ENCODE results near the gene TMEM134. TPM values are rescaled to one million over a fixed set of nuclear protein-coding genes. Genes with fewer than 3 reads are reported as not detected.
"Not testable (repeated sequence)": the region's sequence is repeated elsewhere in the genome, so short reads cannot be mapped to it uniquely, and the experiment has no call there.

Gene TMEM134
- total RNA-seq, 1 experiment from 2014 or later, result 7.4 TPM

DNA sequence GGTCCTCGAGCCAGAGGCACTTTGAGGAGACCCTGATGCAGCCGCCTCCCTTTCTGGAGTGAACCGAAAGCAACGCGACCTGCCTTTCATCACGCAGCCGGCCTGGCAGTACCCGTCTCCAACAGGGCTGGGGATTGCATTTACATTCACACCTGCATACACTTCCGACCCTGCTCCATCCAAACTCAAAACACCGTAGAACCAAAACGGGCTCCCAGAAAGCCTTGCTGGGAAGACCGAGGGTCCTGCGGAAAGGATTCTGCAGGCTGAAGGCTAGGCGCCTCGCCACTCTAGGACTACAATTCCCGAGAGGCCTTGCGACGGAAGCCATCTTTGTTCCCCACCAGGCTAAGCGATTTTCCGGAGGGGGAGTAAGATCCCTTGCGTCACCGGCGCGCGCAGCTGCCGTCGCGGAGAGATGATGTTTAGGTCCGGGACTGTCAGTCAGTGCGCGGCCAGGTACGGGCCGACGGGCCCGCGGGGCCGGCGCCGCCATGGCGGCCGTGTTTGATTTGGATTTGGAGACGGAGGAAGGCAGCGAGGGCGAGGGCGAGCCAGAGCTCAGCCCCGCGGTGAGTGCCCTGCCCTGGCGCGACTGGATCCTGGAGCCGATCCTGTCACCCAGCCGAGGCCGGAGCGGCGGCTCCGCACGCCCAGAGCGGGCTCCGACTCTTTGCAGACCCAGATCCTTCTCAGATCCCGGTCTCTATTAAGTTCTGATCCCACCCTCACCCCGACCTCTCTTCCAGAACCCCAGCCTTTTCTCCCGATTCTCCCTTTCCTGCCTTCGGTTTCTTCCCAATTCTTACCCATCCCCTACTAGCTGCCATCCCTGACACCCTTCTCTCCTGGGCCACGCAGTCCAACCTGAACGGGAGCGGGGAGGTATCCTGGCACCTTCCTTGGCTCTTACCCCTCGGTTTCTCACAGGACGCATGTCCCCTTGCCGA lies 40.7 kb downstream of the TMEM134 start, which contains the start of gene RPS6KB2:
RPS6KB2 (plus strand) TSS at position 443 of the 950 bp plus-strand sequence; CDS start at position 495, 52 bp downstream.
- peak; percentile 93 for DNase-seq (ENCODE audit: extremely low read depth, low read depth)

DNA sequence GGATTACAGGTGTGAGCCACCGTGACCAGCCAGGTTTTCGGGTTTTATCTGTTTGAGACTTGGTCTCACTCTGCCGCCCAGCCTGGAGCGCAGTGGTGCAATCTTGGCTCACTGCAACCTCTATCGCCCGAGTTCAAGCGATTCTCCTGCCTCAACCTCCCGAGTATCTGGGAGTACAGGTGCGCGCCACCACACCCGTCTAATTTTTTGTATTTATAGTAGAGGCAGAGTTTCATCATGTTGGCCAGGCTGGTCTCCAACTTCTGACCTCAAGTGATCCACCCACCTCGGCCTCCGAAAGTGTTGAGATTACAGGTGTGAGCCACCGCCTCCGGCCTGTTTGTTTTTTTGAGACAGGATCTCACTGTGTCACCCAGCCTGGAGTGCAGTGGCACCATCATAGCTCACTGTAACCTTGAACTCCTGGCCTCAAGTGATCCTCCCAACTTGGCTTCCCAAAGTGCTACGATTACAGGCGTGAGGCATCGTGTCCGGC lies 41.6 kb downstream of the TMEM134 start:
- DNase-seq (ENCODE audit: extremely low read depth, low read depth), result not testable (repeated sequence)

DNA sequence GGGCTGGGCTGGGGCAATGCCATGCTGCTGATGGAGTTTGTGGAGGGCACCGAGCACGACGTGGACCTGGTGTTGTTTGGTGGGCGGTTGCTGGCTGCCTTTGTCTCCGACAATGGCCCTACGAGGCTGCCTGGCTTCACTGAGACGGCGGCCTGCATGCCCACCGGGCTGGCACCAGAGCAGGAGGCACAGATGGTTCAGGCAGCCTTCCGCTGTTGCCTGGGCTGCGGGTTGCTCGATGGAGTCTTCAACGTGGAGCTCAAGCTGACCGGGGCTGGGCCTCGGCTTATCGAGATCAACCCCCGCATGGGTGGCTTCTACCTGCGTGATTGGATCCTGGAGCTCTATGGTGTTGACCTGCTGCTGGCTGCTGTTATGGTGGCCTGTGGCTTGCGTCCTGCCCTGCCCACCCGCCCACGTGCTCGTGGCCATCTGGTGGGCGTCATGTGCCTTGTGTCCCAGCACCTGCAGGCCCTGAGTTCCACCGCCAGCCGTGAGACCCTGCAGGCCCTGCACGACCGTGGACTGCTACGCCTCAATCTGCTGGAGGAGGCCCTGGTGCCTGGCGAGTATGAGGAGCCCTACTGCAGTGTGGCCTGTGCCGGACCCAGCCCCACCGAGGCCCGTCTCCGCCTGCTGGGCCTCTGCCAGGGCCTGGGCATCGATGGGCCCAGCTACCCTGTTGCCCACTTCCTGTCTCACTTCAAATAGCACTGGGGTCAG lies 45.0 kb downstream of the TMEM134 start:
- no peak for DNase-seq (ENCODE audit: extremely low read depth, low read depth)

- DNase-seq (ENCODE audit: extremely low read depth, low read depth), result no peak
Measured at GRCh38 chr11:67423466-67423865, 45.6 kb downstream of the TMEM134 start.

- DNase-seq (ENCODE audit: extremely low read depth, low read depth), result no peak
Measured at GRCh38 chr11:67422891-67423290, 46.2 kb downstream of the TMEM134 start.

DNA sequence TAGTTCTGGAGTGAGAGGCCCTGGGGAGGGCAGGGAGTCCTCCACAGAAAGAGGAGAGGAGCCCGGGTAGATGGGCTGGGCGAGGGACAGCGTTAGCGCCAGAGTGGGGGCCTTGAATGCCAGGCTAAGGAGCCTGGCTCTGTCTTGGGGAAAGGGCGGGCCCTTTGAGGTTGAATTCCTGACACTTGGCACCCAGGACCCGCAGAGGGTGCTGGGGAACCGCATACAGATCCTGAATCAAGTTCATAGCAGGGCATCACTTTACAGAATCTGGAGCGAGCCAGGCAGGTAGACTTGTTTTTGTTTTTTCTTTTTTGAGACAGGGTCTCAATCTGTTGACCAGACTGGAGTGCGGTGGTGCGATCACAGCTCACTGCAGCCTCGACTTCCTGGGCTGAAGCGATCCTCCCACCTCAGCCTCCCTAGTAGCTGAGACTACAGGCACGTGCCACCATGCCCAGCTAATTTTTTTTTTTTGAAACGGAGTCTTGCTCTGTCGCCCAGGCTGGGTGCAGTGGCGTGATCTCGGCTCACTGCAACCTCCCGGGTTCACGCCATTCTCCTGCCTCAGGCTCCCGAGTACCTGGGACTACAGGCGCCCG lies 47.5 kb downstream of the TMEM134 start:
- DNase-seq (ENCODE audit: extremely low read depth, low read depth), result no peak

GRCh38 chr11:67420646-67421429 lies 48.2 kb downstream of the TMEM134 start:
- DNase-seq (ENCODE audit: extremely low read depth, low read depth), result peak; percentile 82

- DNase-seq (ENCODE audit: extremely low read depth, low read depth), result no peak
Measured at GRCh38 chr11:67420147-67420645, 48.9 kb downstream of the TMEM134 start.

DNA sequence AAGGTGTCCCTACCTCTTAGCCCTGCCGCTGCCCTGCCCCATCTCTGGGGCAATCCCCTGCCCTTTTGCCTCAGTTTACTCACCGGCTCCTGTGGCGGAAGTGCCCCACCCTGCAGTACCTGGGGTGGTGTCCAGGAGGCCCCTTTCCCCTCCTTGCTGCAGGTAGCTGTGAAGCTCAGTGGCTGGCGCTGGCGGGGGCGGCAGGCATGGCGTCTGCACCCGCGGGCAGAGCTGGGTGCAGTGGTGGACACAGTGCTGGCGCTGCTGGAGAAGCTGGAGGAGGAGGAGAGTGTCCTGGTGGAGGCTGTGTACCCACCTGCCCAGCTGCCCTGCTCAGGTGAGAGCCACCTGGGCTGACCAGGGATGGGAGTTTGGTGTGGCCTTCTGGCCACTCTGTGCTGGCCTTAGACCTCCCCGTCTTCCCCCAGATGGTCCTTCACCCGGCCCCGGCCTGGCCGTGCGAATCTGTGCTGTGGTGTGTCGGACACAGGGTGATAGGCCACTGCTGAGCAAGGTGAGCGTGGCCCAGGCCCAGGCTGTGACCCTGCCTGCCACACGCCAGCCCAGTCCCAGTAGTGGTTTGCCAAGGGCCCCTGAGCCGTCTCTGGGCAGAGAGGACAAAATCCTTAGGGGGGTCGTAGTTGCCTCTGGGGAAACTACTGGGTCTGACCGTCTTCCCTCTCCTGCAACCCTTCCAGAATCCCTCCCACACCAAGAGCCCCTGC lies 49.6 kb downstream of the TMEM134 start:
- DNase-seq (ENCODE audit: extremely low read depth, low read depth), result no peak

GRCh38 chr11:67418476-67419281 lies 50.4 kb downstream of the TMEM134 start:
- DNase-seq (ENCODE audit: extremely low read depth, low read depth), result no peak

GRCh38 chr11:67417425-67417824 lies 51.6 kb downstream of the TMEM134 start:
- DNase-seq (ENCODE audit: extremely low read depth, low read depth), result no peak

DNA sequence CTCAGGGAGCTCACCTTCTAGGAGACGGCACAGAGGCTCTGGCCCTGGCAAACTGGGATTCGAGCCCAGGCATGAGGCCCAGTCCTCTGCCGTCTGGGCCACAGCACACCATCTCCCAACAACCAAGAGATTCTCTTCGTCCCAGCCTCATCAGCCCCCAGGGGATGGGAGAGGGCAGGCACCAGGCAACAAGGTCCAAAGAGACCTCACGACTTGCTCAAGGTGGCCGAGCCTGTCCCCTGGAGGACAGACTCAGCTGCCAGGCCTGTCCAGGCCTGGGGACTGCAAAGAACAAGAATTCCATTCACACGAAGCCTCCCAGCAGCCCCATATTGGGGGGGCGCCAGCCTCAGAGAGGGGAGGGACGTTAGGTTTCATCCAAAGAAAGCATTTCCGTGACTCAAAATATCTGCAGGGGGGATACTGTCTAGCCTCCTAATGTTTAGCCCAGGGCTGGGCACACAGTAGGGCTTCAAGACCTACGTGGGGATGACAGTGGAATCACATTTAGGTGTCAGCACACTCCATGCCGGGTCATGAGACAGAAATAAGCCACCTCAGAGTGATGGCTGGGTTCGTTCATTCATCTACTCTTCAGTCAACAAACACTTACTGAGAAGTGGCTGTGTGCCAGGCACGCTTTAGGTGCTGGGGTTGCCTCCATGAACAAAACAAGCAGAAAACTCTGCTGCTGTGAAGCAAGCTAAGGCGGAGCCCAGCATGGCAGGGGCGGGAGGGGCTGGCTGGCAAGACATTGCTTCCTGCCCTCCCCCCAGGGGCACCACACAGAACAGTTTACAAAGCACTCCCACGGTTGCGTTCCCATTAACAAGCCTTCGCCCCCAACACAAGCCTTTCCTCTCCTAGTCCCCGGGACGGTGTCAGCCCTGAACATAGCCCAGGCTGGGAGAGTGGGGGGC lies 52.4 kb downstream of the TMEM134 start:
- DNase-seq (ENCODE audit: extremely low read depth, low read depth), result no peak

DNA sequence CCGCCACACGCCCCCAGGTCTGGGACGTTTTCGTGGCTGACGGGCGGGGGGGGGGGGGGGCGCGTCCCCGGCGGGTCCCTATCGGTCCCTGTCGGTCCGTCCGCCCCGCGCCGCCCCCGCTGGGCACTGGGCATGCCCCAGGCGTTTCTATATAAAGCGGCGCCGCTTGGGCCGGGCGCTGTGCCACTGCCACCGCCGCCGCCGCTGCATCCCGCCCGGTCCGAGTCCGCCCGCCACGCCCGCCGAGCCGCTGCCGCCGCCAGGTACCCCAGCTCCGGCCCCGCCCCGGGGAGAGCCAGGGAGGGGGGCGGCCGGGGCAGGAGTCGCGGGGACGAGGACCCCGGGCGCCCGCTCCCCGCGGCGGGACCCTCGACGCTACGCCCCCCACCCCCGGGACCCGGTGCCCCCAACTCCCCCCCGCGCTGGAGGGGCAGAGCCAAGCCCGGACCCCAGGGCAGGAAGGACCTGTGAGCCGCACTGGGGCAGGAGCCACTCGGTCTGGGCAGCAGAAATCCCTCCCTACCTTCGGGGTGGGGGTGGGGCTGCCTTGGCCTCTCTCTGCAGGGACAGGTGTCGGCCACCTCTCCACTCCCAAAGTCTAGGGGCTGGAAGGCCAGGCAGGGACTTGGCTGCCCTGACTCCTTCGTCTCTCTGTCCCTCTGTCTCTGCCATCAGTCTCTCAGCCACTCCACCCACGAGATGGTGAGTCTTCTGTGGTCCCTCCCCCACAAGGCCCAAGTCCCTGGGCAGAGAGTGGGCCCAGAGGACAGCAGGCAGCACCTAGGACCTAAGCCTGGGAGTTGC lies 53.3 kb downstream of the TMEM134 start, which contains the start of gene CARNS1:
CARNS1 (plus strand) TSS at position 178 of the 804 bp plus-strand sequence; CDS start at position 700, 522 bp downstream.
- DNase-seq (ENCODE audit: extremely low read depth, low read depth), result no peak

- DNase-seq (ENCODE audit: extremely low read depth, low read depth), result no peak
Measured at GRCh38 chr11:67413266-67413849, 55.7 kb downstream of the TMEM134 start.

DNA sequence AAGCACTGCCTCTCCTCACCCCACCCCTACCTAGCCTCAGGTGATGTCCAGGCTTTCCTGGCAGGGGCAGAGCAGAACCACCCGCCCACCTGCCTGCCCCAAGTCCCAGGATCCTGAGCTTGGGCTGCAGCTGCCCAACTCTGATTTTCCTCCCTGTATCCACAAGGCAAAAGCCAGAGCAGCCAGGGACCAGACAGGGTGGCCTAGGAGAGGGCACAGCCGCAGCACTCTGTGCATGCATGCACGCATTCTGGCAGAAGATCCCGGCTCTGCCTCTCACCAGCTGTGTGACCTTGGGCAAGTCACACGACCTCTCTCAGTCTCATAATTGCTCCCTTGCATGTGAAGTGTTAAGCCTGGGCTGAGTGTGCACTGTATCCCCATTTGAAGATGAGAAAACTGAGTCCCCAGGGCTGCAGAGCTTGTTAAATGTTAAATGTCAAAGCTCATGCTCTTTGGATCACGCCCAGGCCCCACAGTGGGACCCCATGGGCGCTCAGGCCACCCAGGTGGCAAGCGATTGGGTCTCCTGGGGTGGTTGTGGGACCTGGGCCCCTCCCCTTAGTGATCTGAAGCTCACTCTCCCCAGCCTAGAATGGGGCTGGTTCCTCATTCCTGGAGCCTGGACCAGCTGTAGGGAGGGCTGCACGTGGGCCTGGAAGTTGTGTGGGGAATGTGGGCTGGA lies 56.4 kb downstream of the TMEM134 start:
- DNase-seq (ENCODE audit: extremely low read depth, low read depth), result no peak

DNA sequence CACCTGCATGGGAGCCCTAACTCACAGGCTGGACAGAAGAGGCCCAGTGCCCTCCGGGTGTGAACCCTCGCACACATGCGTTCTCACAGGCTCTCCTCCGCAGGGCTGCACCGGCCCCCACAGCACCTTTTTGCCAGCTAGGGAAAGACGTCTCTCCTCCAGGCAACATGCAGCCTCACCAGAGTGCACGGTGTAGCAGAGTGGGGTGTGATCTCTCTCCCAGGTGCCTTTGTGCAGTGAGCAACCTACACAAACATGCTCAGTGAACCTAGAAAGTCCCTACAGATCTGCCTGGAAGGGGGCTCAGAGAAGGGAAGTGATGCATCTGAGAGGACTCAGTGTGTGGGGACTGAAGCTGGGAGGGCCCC lies 57.3 kb downstream of the TMEM134 start:
- no peak for DNase-seq (ENCODE audit: extremely low read depth, low read depth)
